ENCODE data around the gene LMBR1. TPM values are rescaled to one million over a fixed set of nuclear protein-coding genes. Genes with fewer than 3 reads are reported as not detected.

LMBR1 gene
- total and polyA plus RNA-seq, 4 donors, result 11.2 to 35.7 (median 17.9) TPM

- TF ChIP-seq ATF3 (IDR thresholded peaks at IDR 0.05), result no peak
- TF ChIP-seq MAX (IDR thresholded peaks at IDR 0.05), result no peak
- TF ChIP-seq REST (IDR thresholded peaks at IDR 0.05), result no peak
- no peak for TF ChIP-seq FOXA2 (IDR thresholded peaks at IDR 0.05)
- no peak for TF ChIP-seq SP1 (IDR thresholded peaks at IDR 0.05)
- Histone ChIP-seq H3K27me3 (ENCODE audit: control insufficient read depth in 4 of 4, insufficient read depth in 4 of 4, low read length in 3 of 4) (no peaks in the 10 kb centered on the region), H3K9me3 (ENCODE audit: control insufficient read depth in 4 of 4, low read length in 3 of 4) (no peaks in the 10 kb centered on the region), H3K9ac (ENCODE audit: low read depth in 1 of 2, low read length in 2 of 2) (no peak overlapping the region), H3K36me3 (ENCODE audit: control insufficient read depth in 4 of 4, insufficient read depth in 3 of 4, low read depth in 1 of 4, low read length in 3 of 4) (peaks cover 0 to 5% (median 1%) of the 10 kb centered on the region in 4 donors), H3K4me1 (ENCODE audit: control insufficient read depth in 4 of 4, insufficient read depth in 4 of 4, low read length in 3 of 4) (peaks cover 0 to 10% (median 6%) of the 10 kb centered on the region in 4 donors), H3K27ac (ENCODE audit: low read depth in 1 of 2, low read length in 2 of 2) (no peak overlapping the region), H3K4me3 (ENCODE audit: low read depth in 1 of 3, low read length in 3 of 3) (no peak overlapping the region)
- no peak for DNase-seq (ENCODE audit: low spot score)
- 96% methylated on average over 4 of the region's 4 CpGs for WGBS
Observed at GRCh38 chr7:156722043-156722826, 170.7 kb downstream of the LMBR1 start.

GRCh38 chr7:156703773-156704482 lies 189.1 kb downstream of the LMBR1 start:
- Histone ChIP-seq H3K9me3 (ENCODE audit: control insufficient read depth in 4 of 4, low read length in 3 of 4) (peaks cover 0 to 2% (median 0%) of the 10 kb centered on the region in 4 donors), H3K4me3 (ENCODE audit: low read depth in 1 of 3, low read length in 3 of 3) (no peak overlapping the region), H3K27ac (ENCODE audit: low read depth in 1 of 2, low read length in 2 of 2) (no peak overlapping the region), H3K36me3 (ENCODE audit: control insufficient read depth in 4 of 4, insufficient read depth in 3 of 4, low read depth in 1 of 4, low read length in 3 of 4) (peaks cover 0 to 2% (median 0%) of the 10 kb centered on the region in 4 donors), H3K27me3 (ENCODE audit: control insufficient read depth in 4 of 4, insufficient read depth in 4 of 4, low read length in 3 of 4) (no peaks in the 10 kb centered on the region), H3K9ac (ENCODE audit: low read depth in 1 of 2, low read length in 2 of 2) (no peak overlapping the region), H3K4me1 (ENCODE audit: control insufficient read depth in 4 of 4, insufficient read depth in 4 of 4, low read length in 3 of 4) (peaks cover 0 to 4% (median 2%) of the 10 kb centered on the region in 4 donors)
- TF ChIP-seq HNF4G (IDR thresholded peaks at IDR 0.05) (peak; percentile 84), ATF3 (IDR thresholded peaks at IDR 0.05) (no peak), JUND (IDR thresholded peaks at IDR 0.05) (no peak), TAF1 (conservative IDR thresholded peaks at IDR 0.05) (no peak), FOXA1 (IDR thresholded peaks at IDR 0.05) (no peak), CTCF (IDR thresholded peaks at IDR 0.05; ENCODE audit: low read depth, low read length, missing input control) (no peak), NR2F2 (IDR thresholded peaks at IDR 0.05) (peak; percentile 31), RXRA (IDR thresholded peaks at IDR 0.05) (peak; percentile 49 to 64), HNF4A (conservative IDR thresholded peaks at IDR 0.05) (peak; percentile 72 to 96), FOXA2 (IDR thresholded peaks at IDR 0.05) (no peak), EGR1 (IDR thresholded peaks at IDR 0.05; ENCODE audit: low read depth in 2 of 2) (no peak), SP1 (IDR thresholded peaks at IDR 0.05) (peak; percentile 41)
- 76% methylated on average over 5 of the region's 5 CpGs for WGBS
- no peak for DNase-seq (ENCODE audit: low spot score)
